Endometrial microvascular endothelial cells (primary cell): ENCODE measurements around the gene SLC5A1. TPM values are rescaled to one million over a fixed set of nuclear protein-coding genes. Genes with fewer than 3 reads are reported as not detected.
"Not testable (repeated sequence)": the region's sequence is repeated elsewhere in the genome, so short reads cannot be mapped to it uniquely, and the experiment has no call there.

Source experiments
- in situ Hi-C: cut with HindIII; loops from 2 replicates; pipeline ENCODE4 v1.10.0; 2017; ENCODE audit warnings: low sequenced_read_pairs, low pct_unique_long_range_greater_than_20kb; ENCODE audit errors: inconsistent ontology term
- total RNA-seq: library from RNA; depleted of rRNA; stranded (reverse); fragments of >200 nt; gene quantifications from one replicate; pipeline ENCODE4 v1.2.3, GENCODE V29; 2015; ENCODE audit errors: inconsistent ontology term

Gene SLC5A1
- total RNA-seq, 1 donor from 2014 or later, result not detected

DNA sequence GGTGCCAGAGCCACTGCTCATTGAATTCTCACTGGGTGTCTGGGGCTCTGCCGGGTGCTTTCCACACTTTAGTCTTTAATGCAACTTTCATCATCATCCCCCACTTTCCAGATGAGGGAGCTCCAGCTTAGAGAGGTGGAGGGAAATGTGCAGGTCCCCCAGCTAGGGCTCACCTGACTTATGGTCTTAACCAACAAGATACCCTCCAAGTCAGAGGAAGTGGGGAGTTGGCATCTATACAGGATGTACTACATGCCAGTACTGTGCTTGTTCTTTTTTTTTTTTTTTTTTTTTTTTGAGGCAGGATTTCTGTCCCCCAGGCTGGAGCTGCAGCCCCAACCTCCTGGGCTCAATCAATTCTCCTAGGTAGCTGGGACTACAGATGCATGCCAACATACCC, 89.7 kb downstream of the SLC5A1 start:
- in situ Hi-C loops, result no loop called here

DNA sequence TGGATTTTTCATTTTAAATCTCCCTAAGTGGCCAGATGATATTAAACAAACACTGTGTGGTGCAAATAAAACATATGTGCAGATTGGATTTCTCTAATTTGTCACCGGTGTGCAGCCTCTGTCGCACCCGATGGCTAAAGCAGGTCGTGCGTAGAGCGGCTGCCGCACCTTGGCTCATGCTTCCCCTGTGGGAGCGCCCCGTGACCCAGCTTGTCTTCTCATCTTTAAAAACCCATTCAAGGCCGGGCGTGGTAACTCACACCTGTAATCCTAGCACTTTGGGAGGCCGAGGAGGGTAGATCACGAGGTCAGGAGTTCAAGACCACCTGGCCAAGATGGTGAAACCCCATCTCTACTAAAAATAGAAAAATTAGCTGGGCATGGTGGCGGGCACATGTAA, 91.7 kb downstream of the SLC5A1 start:
- in situ Hi-C loops, result not testable (repeated sequence)

DNA sequence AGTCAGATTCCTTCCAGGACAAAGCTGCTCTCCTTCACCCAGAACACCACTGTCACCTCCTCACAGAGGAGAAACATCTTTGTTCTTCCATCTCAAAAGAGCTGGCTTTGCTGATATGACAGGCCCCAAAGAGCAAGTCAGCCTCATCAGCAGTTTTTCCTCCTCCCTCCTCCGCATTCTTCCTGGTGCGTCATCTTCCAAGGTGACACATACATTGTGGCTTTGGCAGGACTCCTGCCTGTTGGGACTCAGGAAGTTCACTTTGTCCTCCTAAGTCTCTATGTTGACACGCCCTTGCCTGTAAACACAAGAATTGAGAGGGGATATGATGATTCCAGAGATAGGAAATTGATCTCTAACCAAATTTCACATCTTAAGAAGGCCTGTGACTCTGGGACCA, 92.9 kb downstream of the SLC5A1 start:
- in situ Hi-C loops, result not testable (repeated sequence)

DNA sequence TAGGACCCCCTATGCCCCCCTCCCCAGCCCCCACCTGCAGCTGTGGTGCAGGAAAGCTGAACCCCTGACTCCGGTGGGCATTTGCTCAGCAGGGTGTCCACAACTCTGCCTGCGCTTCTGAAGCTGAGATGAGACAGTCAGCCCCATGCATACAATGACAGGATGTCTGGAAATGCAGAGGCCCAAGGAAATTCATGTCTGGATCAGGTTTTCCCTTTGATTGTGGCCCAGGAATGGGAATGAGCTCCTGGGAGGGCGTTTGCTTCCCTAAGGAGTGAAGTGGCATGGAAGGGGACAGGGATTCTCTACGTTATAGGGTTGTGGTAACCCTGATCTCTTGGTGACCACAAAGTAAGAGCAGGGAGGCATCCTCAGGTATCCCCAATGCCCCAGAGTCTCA, 93.8 kb downstream of the SLC5A1 start:
- in situ Hi-C loops, result not testable (repeated sequence)

DNA sequence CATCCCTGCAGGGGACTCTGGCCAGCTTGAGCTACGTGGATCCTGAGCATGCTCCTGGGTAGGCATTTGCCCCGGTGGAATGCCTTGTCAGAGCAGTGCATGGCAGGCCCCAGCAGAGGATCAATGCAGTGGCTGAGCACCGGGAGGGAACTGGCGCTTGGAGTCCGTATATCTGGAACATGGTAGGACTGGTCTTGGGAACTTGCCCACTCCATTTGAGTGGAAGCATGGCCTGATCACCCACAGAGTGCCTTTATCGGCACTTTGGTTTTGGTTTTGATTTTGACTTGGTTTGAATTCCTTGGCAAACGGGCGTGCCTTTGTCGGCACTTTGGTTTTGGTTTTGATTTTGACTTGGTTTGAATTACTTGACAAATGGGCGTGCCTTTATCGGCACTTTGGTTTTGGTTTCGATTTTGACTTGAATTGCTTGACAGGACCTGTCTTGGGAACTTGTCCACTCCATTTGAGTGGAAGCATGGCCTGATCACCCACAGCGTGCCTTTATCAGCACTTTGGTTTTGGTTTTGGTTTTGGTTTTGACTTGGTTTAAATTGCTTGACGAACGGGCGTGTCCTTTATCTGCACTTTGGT, 94.8 kb downstream of the SLC5A1 start:
- in situ Hi-C loops, result not testable (repeated sequence)

DNA sequence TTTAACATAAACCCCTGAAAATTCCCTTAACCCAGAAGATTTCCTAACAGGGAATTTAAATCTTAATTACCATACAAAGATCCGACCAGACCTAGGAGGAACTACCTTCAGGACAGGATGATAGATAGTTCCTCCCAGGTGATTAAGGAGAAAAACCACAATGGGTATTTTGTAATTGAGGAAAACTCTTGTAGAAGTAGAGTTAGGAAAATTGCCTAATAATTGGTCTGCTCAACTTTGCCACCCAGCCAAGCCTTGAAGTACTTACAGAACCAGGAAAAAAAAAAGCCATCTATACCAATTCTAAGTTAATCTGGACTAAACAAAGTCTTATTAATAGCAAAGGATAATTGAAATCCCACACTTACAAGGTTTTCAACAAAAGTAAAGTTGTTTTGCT, 95.5 kb downstream of the SLC5A1 start:
- in situ Hi-C loops, result not testable (repeated sequence)

DNA sequence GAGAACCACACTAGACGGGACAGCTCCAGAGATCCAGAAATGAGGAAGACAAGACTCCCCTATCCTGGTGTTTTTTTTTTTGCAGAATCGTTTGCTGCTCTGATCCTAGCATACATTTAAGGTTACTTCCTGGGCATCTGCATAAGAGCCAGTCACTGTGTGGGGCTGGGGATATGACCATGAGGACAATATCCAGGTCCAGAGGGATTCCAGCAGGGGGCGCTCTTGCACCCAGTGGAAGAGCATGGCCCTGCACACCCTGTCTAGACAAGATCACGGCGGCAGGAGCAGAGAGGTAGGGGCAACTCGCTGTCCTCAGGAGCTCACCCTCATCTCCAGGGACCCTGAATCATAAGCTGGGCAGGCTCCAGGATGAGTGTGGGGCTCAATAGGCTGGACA, 97.6 kb downstream of the SLC5A1 start:
- in situ Hi-C loops, result not testable (repeated sequence)

DNA sequence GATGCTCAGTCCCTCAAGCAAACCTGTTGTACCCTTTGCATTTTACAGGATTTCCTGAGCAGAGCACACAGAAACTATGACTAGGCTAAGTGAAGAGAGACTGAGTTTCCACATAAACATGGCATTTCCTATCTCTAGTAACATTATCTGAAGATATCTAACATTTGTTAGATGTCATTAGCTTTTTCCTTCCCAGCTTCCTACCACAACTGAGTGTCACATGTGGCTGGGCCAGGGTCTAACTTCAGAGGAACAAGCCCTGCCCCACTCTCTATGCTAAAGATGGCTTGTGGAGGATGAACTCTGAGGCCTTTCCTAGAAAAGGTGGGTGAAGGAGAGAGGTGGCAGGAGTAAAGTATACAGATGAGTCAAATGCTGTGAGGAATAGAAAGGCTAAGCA, 99.5 kb downstream of the SLC5A1 start:
- in situ Hi-C loops, result no loop called here

DNA sequence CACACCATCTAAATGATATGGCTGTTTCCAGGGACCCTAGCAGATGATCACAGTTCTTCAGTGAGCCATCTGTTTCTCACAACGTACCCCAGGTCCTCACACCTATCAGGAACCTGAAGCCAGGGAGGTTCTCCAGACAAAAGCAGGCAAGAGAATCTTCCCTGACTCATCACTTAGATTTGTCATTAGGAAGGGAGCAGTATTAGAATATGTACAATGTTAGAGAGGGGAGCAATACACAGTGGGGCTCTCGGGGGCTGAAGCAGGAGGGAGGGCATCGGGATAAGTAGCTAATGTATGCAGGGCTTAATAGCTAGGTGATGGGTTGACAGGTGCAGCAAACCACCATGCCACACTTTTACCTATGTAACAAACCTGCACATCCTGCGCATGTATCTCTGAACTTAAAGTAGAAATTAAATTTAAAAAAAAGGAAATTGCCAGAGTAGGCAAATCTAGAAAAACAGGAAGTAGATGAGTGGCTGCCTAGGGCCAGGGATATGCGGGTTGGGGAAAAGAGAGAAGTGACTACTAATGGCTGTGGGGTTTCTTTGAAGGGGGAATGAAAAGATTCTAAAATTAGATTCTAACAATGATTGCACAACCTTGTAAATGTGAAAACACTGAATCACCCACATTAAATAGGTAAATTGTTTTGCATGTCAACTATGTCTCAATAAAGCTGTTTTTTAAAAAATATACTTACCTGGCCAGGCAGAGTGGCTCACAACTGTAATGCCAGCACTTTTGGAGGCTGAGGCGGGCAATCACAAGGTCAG, 101.6 kb downstream of the SLC5A1 start:
- in situ Hi-C loops, result no loop called here

DNA sequence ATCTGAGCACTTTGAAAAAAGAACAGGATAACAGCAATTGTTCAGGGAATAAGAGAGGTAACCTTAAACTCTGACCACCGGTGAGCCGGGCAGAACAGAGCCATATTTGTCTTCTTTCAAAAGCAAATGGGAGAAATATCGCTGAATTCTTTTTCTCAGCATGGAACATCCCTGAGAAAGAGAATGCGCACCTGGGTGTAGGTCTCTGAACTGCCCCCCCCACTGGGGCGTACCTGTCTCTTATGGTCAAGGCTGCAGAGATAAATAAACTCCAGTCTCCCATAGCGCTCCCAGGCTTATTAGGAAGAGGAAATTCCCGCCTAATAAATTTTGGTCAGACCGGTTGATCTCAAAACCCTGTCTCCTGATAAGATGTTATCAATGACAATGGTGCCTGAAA, 104.1 kb downstream of the SLC5A1 start:
- in situ Hi-C loops, result not testable (repeated sequence)

DNA sequence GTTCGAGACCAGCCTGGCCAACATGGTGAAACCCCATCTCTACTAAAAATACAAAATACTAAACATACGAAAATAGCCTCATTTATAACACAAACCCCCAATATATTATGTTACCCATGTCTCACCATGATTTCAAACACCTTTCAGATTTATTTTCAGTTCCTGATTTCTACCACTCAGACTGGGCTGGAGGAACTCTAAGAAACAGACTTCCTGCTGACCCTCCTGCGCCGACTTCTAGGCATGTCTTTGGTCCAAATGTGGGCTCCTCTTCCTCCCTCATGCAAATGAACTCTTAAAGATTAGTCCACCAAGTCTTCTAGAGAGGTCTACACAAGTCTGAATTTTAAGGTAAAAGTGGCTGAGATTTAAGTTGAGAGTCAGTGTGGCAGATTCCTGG, 105.3 kb downstream of the SLC5A1 start:
- in situ Hi-C loops, result not testable (repeated sequence)

DNA sequence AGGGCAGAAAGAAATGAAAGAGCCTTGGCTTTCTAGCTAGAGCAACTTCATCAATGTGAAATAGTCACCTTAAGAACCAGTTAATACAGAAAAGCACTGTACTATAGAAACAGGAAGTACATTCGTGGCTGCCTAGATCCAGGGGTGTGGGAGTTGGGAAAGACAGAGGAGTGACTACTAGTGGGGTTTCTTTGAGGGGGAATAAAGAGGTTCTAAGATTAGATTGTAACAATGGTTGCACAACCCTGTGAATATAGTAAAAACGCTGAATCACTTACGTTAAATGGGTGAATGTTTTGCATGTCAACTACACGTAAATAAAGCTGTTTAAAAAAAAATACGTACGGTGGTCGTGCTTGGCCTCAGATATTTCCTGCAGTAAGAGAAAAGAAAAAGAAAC, 107.6 kb downstream of the SLC5A1 start:
- in situ Hi-C loops, result not testable (repeated sequence)

DNA sequence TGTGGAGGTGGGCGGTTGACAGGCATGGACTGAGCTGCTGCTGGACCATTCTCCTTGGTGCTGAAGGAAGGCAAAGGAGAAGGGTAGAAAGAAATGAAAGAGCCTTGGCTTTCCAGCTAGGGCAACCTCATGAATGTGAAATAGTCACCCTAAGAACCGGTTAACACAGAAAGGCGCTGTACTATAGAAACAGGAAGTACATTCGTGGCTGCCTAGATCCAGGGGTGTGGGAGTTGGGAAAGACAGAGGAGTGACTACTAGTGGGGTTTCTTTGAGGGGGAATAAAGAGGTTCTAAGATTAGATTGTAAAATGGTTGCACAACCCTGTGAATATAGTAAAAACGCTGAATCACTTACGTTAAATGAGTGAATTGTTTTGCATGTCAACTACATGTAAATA, 108.6 kb downstream of the SLC5A1 start:
- in situ Hi-C loops, result not testable (repeated sequence)

DNA sequence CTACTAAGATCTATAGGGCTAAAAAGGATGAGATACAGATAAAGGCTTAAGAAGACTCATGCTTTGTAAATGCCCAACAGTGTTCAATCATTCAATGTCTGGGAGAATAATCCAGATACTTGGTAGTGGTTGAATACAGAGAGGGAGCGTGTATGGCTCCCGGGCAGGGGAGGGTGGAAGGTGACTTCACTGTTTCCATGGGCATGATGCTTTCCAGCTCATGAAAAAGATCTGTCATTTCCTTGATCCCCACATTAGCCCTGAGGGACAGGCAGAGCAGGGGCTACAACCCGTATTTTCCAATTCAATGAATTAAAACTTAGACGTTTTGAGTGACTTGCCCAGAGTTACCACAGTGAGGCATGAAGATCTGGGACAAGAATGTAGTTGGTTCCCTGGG, 111.7 kb downstream of the SLC5A1 start:
- in situ Hi-C loops, result not testable (repeated sequence)

DNA sequence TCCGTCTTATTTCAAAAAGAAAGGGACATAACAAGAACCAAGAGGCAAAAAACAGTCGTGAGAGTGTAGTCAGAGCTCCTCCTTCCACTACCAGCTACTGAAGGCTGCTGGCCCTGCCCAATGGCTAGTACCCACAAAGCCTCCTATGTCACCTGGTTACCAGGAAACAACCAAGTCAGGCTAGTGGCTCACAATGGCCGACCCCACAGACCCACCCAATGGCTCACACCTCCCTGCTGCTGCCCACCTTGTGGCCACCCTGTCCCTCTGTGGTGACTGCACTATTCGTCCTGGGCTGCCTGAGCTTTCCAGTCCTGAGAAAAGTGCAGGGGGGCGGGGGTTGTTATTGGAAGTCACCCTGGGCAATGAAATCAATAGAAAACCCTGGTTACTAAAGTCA, 114.6 kb downstream of the SLC5A1 start:
- in situ Hi-C loops, result not testable (repeated sequence)

DNA sequence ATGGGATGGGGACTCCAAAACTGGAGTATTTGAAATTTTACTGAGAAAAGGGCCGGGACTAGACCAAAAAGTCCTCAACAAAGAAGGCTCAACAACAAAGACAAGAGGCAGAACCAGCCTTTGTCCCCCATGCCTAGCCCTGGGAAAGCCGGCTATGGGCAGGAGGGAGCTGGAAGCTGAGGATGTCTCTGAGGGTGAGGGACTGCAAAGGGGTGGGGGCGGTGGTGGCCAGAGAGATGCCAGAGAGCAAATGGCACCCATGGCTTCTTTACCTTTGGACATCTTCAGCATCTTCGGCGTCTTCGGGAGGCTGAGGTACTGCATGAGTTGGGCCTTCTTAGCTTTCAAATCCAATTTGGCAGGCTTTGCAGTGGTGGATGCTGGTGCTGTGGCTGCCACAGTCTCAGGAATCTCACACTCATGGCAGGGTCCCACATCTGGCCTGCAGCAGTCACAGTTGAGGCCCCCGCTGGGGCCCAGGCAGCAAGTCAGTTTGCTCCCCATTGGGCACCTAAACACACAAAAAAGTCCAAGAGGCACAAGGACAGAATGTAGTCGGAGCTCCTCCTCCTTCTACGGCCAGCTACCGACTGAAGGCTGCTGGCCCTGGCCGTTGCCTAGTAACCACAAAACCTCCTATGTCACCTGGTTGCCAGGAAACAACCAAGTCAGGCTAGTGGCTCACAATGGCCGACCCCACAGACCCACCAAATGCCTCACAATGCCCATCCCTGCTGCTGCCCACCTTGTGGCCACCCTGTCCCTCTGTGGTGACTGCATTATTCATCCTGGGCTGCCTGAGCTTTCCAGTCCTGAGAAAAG, 115.9 kb downstream of the SLC5A1 start, which contains the start of gene C22orf42:
Gene C22orf42, minus strand, starts transcription at position 592 of the 822 bp plus-strand sequence. Its CDS starts 88 bp downstream, at position 504.
- in situ Hi-C loops, result no loop called here

DNA sequence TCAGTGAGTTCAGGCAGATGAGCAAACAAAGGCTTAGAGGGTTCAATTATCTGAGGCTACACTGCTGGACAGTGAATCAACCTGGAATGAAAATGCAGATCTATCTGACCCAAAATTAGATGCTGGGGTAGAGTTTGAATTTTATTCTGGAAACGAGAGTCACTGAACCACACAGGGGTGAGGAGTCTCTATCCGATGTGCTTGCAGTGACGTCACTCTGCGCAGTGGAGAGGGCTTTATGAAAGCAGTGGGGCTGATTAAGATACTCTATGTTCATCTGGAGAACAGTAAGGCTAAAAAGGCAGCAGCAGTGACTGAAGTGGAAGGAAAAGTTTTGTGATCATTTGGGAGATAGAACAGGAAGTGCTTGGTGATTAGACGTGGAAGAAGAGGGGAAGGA, 117.3 kb downstream of the SLC5A1 start:
- in situ Hi-C loops, result not testable (repeated sequence)
